Neuron (in vitro differentiated cells): ENCODE results near the gene CYTIP.

Source experiments
- H2AFZ ChIP-seq: one replicate; pipeline ENCODE4 v1.6.1; 2013; ENCODE audit warnings: low read depth, mild to moderate bottlenecking, inconsistent platforms, low read length, moderate library complexity
- H3K27me3 ChIP-seq: one replicate; pipeline ENCODE4 v1.6.1; 2013; ENCODE audit warnings: low read length; ENCODE audit not compliant: insufficient read depth
- H3K36me3 ChIP-seq: one replicate; pipeline ENCODE4 v1.6.1; 2013; ENCODE audit warnings: low read length; ENCODE audit not compliant: insufficient read depth
- H3K4me1 ChIP-seq: one replicate; pipeline ENCODE4 v1.6.1; 2013; ENCODE audit warnings: low read length; ENCODE audit not compliant: insufficient read depth
- H3K4me3 ChIP-seq: 2 replicates; pipeline ENCODE4 v1.5.1; 2013; ENCODE audit warnings: mild to moderate bottlenecking, low read length, moderate library complexity
- H3K9me3 ChIP-seq: one replicate; pipeline ENCODE4 v1.6.1; 2013; ENCODE audit warnings: low read length

Gene CYTIP

GRCh38 chr2:157447031-157447430 is 3.1 kb upstream of the CYTIP start:
- H3K27me3 ChIP-seq, result no peaks in the 10 kb centered on the region
- no peaks in the 10 kb centered on the region for H3K9me3 ChIP-seq
- no peaks in the 10 kb centered on the region for H3K4me1 ChIP-seq
- no peaks in the 10 kb centered on the region for H3K36me3 ChIP-seq
- H2AFZ ChIP-seq, result no peak overlapping the region
- no peak overlapping the region for H3K4me3 ChIP-seq

GRCh38 chr2:157444641-157445040 is 752 bp upstream of the CYTIP start:
- no peaks in the 10 kb centered on the region for H3K4me1 ChIP-seq
- H3K36me3 ChIP-seq, result no peaks in the 10 kb centered on the region

GRCh38 chr2:157443090-157443489 is 799 bp downstream of the CYTIP start:
- no peak overlapping the region for H3K4me3 ChIP-seq
- H3K27me3 ChIP-seq, result no peaks in the 10 kb centered on the region
- H3K36me3 ChIP-seq, result no peaks in the 10 kb centered on the region
- no peak overlapping the region for H2AFZ ChIP-seq
- H3K9me3 ChIP-seq, result no peaks in the 10 kb centered on the region
- no peaks in the 10 kb centered on the region for H3K4me1 ChIP-seq

More at GRCh38 chr2:157444641-157445040, 752 bp upstream of the CYTIP start:
- H3K9me3 ChIP-seq, result no peaks in the 10 kb centered on the region
- no peaks in the 10 kb centered on the region for H3K27me3 ChIP-seq
- no peak overlapping the region for H3K4me3 ChIP-seq
- H2AFZ ChIP-seq, result no peak overlapping the region

GRCh38 chr2:157442636-157443035 is 1.3 kb downstream of the CYTIP start:
- Histone ChIP-seq H3K36me3 (no peaks in the 10 kb centered on the region), H3K27me3 (no peaks in the 10 kb centered on the region), H2AFZ (no peak overlapping the region), H3K4me1 (no peaks in the 10 kb centered on the region), H3K9me3 (no peaks in the 10 kb centered on the region), H3K4me3 (no peak overlapping the region)

GRCh38 chr2:157442191-157442590 is 1.7 kb downstream of the CYTIP start:
- Histone ChIP-seq H3K27me3 (no peaks in the 10 kb centered on the region), H3K36me3 (no peaks in the 10 kb centered on the region), H3K4me1 (no peaks in the 10 kb centered on the region), H2AFZ (no peak overlapping the region), H3K9me3 (no peaks in the 10 kb centered on the region), H3K4me3 (no peak overlapping the region)

- H3K9me3 ChIP-seq, result no peaks in the 10 kb centered on the region
- H3K4me1 ChIP-seq, result no peaks in the 10 kb centered on the region
- no peaks in the 10 kb centered on the region for H3K27me3 ChIP-seq
- H3K36me3 ChIP-seq, result no peaks in the 10 kb centered on the region
- H2AFZ ChIP-seq, result no peak overlapping the region
- H3K4me3 ChIP-seq, result no peak overlapping the region
Measured at GRCh38 chr2:157441072-157441454, 2.8 kb downstream of the CYTIP start.

- no peaks in the 10 kb centered on the region for H3K4me1 ChIP-seq
- H3K4me3 ChIP-seq, result no peak overlapping the region
- no peak overlapping the region for H2AFZ ChIP-seq
- H3K27me3 ChIP-seq, result no peaks in the 10 kb centered on the region
- H3K9me3 ChIP-seq, result no peaks in the 10 kb centered on the region
- H3K36me3 ChIP-seq, result no peaks in the 10 kb centered on the region
Measured at GRCh38 chr2:157440404-157441071, 3.4 kb downstream of the CYTIP start.

- H3K4me3 ChIP-seq, result no peak overlapping the region
- H3K9me3 ChIP-seq, result no peaks in the 10 kb centered on the region
- no peaks in the 10 kb centered on the region for H3K4me1 ChIP-seq
- no peak overlapping the region for H2AFZ ChIP-seq
- H3K36me3 ChIP-seq, result no peaks in the 10 kb centered on the region
- H3K27me3 ChIP-seq, result no peaks in the 10 kb centered on the region
Measured at GRCh38 chr2:157439824-157440186, 4.1 kb downstream of the CYTIP start.

GRCh38 chr2:157438863-157439823 is 4.7 kb downstream of the CYTIP start:
- no peak overlapping the region for H2AFZ ChIP-seq
- H3K4me3 ChIP-seq, result no peak overlapping the region
- no peaks in the 10 kb centered on the region for H3K4me1 ChIP-seq
- H3K9me3 ChIP-seq, result no peaks in the 10 kb centered on the region
- no peaks in the 10 kb centered on the region for H3K36me3 ChIP-seq
- no peaks in the 10 kb centered on the region for H3K27me3 ChIP-seq

- no peaks in the 10 kb centered on the region for H3K36me3 ChIP-seq
- no peak overlapping the region for H3K4me3 ChIP-seq
- no peaks in the 10 kb centered on the region for H3K27me3 ChIP-seq
- no peaks in the 10 kb centered on the region for H3K4me1 ChIP-seq
- H3K9me3 ChIP-seq, result no peaks in the 10 kb centered on the region
- no peak overlapping the region for H2AFZ ChIP-seq
Measured at GRCh38 chr2:157433394-157433793, 10.5 kb downstream of the CYTIP start.

- Histone ChIP-seq H2AFZ (no peak overlapping the region), H3K9me3 (no peaks in the 10 kb centered on the region), H3K4me3 (no peak overlapping the region), H3K27me3 (no peaks in the 10 kb centered on the region), H3K36me3 (no peaks in the 10 kb centered on the region), H3K4me1 (no peaks in the 10 kb centered on the region)
Measured at GRCh38 chr2:157432475-157433106, 11.3 kb downstream of the CYTIP start.

- Histone ChIP-seq H3K36me3 (no peaks in the 10 kb centered on the region), H3K9me3 (no peaks in the 10 kb centered on the region), H3K4me1 (no peaks in the 10 kb centered on the region), H3K4me3 (no peak overlapping the region), H2AFZ (no peak overlapping the region), H3K27me3 (no peaks in the 10 kb centered on the region)
Measured at GRCh38 chr2:157431176-157431575, 12.7 kb downstream of the CYTIP start.

- no peaks in the 10 kb centered on the region for H3K36me3 ChIP-seq
- no peak overlapping the region for H3K4me3 ChIP-seq
- H3K27me3 ChIP-seq, result no peaks in the 10 kb centered on the region
- no peaks in the 10 kb centered on the region for H3K4me1 ChIP-seq
- H2AFZ ChIP-seq, result no peak overlapping the region
- no peaks in the 10 kb centered on the region for H3K9me3 ChIP-seq
Measured at GRCh38 chr2:157428500-157429175, 15.3 kb downstream of the CYTIP start.
